HEK293 (cell line): Measurements from ENCODE around the gene PAK4.

Experiments used
- CTCF ChIA-PET: fragments of 350-600 bp; formaldehyde crosslinking; extraction: SDS; loops from one replicate; lab custom pipeline; 2021; ENCODE audit warnings: antibody characterized with exemption; lab: Yijun Ruan, JAX
- POLR2A ChIA-PET: fragments of 300-600 bp; formaldehyde crosslinking; extraction: SDS; loops from one replicate; lab custom pipeline; 2020; ENCODE audit warnings: antibody characterized with exemption, inconsistent platforms; lab: Yijun Ruan, JAX
- H3K27ac ChIP-seq: fragments of 200-500 bp; sonication (Bioruptor generic); 2 replicates; pipeline ENCODE4 v1.5.1; 2014; ENCODE audit warnings: low read depth, low read length, control low read depth, inconsistent platforms; ENCODE audit errors: extremely low read depth
- H3K36me3 ChIP-seq, 2 experiments: fragments of 200-500 bp in 1 of 2; sonication (Bioruptor generic) in 1 of 2; 1 replicate in 1 of 2; 2 replicates in 1 of 2; pipeline ENCODE4 v1.5.1; 2014 to 2017; ENCODE audit warnings: inconsistent platforms in 2 of 2, low read length in 2 of 2; ENCODE audit not compliant: control insufficient read depth in 2 of 2, insufficient read depth in 1 of 2
- H3K4me1 ChIP-seq: fragments of 200-500 bp; sonication (Bioruptor generic); 2 replicates; pipeline ENCODE4 v1.5.1; 2014; ENCODE audit warnings: mild to moderate bottlenecking, low read length, inconsistent platforms; ENCODE audit not compliant: control insufficient read depth, insufficient read depth
- H3K4me3 ChIP-seq: 2 replicates; pipeline ENCODE4 v1.5.1; 2011; ENCODE audit warnings: low read depth, mild to moderate bottlenecking, control low read depth, low read length, moderate library complexity
- H3K9me3 ChIP-seq: fragments of 200-500 bp; sonication (Bioruptor generic); 2 replicates; pipeline ENCODE4 v1.5.1; 2014; ENCODE audit warnings: low read depth, low read length, inconsistent platforms; ENCODE audit not compliant: control insufficient read depth, insufficient read depth
- BCL11A ChIP-seq: fragments of 450-650 bp; formaldehyde crosslinking; IDR thresholded peaks from 2 replicates; pipeline ENCODE4 v1.5.1; 2016; ENCODE audit warnings: low read depth, missing biosample characterization, missing genetic modification characterization
- EGR2 ChIP-seq: fragments of 450-650 bp; formaldehyde crosslinking; IDR thresholded peaks from 2 replicates; pipeline ENCODE4 v1.5.1; 2016; ENCODE audit warnings: low read depth, missing biosample characterization, missing genetic modification characterization
- GLI4 ChIP-seq: fragments of 450-650 bp; formaldehyde crosslinking; IDR thresholded peaks from 2 replicates; pipeline ENCODE4 v1.5.1; 2016; ENCODE audit warnings: missing biosample characterization, missing genetic modification characterization
- GLIS1 ChIP-seq: fragments of 450-650 bp; formaldehyde crosslinking; IDR thresholded peaks from 2 replicates; pipeline ENCODE4 v1.5.1; 2016; ENCODE audit warnings: missing biosample characterization, missing genetic modification characterization
- HIC1 ChIP-seq: fragments of 450-650 bp; formaldehyde crosslinking; IDR thresholded peaks from 2 replicates; pipeline ENCODE4 v1.5.1; 2016; ENCODE audit warnings: missing biosample characterization, missing genetic modification characterization
- HOXC10 ChIP-seq: sonication (generic); formaldehyde crosslinking; IDR thresholded peaks from 2 replicates; pipeline ENCODE4 v1.8.1; 2023; ENCODE audit warnings: mild to moderate bottlenecking, missing genetic modification reagents
- MZF1 ChIP-seq: fragments of 450-650 bp; formaldehyde crosslinking; IDR thresholded peaks from 2 replicates; pipeline ENCODE4 v1.5.1; 2017; ENCODE audit warnings: missing biosample characterization, missing genetic modification characterization, borderline replicate concordance
- SCRT1 ChIP-seq: fragments of 450-650 bp; formaldehyde crosslinking; IDR thresholded peaks from 2 replicates; pipeline ENCODE4 v1.5.1; 2016; ENCODE audit warnings: missing biosample characterization, missing genetic modification characterization, borderline replicate concordance
- SCRT2 ChIP-seq: fragments of 450-650 bp; formaldehyde crosslinking; IDR thresholded peaks from 2 replicates; pipeline ENCODE4 v1.5.1; 2016; ENCODE audit warnings: missing biosample characterization, missing genetic modification characterization
- ZBTB48 ChIP-seq: fragments of 450-650 bp; formaldehyde crosslinking; IDR thresholded peaks from 2 replicates; pipeline ENCODE4 v1.5.1; 2016; ENCODE audit warnings: missing biosample characterization, missing genetic modification characterization
- ZEB2 ChIP-seq: fragments of 450-650 bp; formaldehyde crosslinking; IDR thresholded peaks from 2 replicates; pipeline ENCODE4 v1.5.1; 2016; ENCODE audit warnings: missing biosample characterization, missing genetic modification characterization
- ZFHX2 ChIP-seq: fragments of 450-650 bp; formaldehyde crosslinking; conservative IDR thresholded peaks from 2 replicates; pipeline ENCODE4 v1.5.1; 2016; ENCODE audit warnings: missing biosample characterization, missing genetic modification characterization
- ZNF10 ChIP-seq: fragments of 450-650 bp; formaldehyde crosslinking; IDR thresholded peaks from 2 replicates; pipeline ENCODE4 v1.5.1; 2017; ENCODE audit warnings: missing biosample characterization, missing genetic modification characterization
- ZNF140 ChIP-seq: fragments of 450-650 bp; formaldehyde crosslinking; IDR thresholded peaks from 2 replicates; pipeline ENCODE4 v1.5.1; 2016; ENCODE audit warnings: missing biosample characterization, missing genetic modification characterization
- ZNF155 ChIP-seq: fragments of 450-650 bp; formaldehyde crosslinking; IDR thresholded peaks from 2 replicates; pipeline ENCODE4 v1.5.1; 2016; ENCODE audit warnings: missing biosample characterization, missing genetic modification characterization
- ZNF184 ChIP-seq: fragments of 450-650 bp; IDR thresholded peaks from 2 replicates; pipeline ENCODE4 v1.5.1; 2018; ENCODE audit warnings: missing biosample characterization, mild to moderate bottlenecking, missing genetic modification characterization
- ZNF248 ChIP-seq: fragments of 450-650 bp; formaldehyde crosslinking; IDR thresholded peaks from 2 replicates; pipeline ENCODE4 v1.5.1; 2017; ENCODE audit warnings: missing biosample characterization, missing genetic modification characterization
- ZNF335 ChIP-seq: fragments of 450-650 bp; formaldehyde crosslinking; conservative IDR thresholded peaks from 2 replicates; pipeline ENCODE4 v1.5.1; 2016; ENCODE audit warnings: missing biosample characterization, missing genetic modification characterization
- ZNF433 ChIP-seq: fragments of 450-650 bp; formaldehyde crosslinking; IDR thresholded peaks from 2 replicates; pipeline ENCODE4 v1.5.1; 2016; ENCODE audit warnings: missing biosample characterization, missing genetic modification characterization, low read depth
- ZNF48 ChIP-seq: fragments of 450-650 bp; formaldehyde crosslinking; IDR thresholded peaks from 2 replicates; pipeline ENCODE4 v1.5.1; 2016; ENCODE audit warnings: missing biosample characterization, missing genetic modification characterization
- ZNF560 ChIP-seq: fragments of 450-650 bp; formaldehyde crosslinking; IDR thresholded peaks from 2 replicates; pipeline ENCODE4 v1.5.1; 2017; ENCODE audit warnings: missing biosample characterization, missing genetic modification characterization, borderline replicate concordance
- ZNF571 ChIP-seq: fragments of 450-650 bp; formaldehyde crosslinking; IDR thresholded peaks from 2 replicates; pipeline ENCODE4 v1.5.0; 2017; ENCODE audit warnings: missing biosample characterization, missing genetic modification characterization
- ZNF610 ChIP-seq: fragments of 450-650 bp; formaldehyde crosslinking; IDR thresholded peaks from 2 replicates; pipeline ENCODE4 v1.5.1; 2016; ENCODE audit warnings: missing biosample characterization, missing genetic modification characterization, borderline replicate concordance
- ZNF621 ChIP-seq: fragments of 450-650 bp; formaldehyde crosslinking; IDR thresholded peaks from 2 replicates; pipeline ENCODE4 v1.5.1; 2017; ENCODE audit warnings: missing biosample characterization, missing genetic modification characterization
- ZNF623 ChIP-seq: fragments of 450-650 bp; formaldehyde crosslinking; IDR thresholded peaks from 2 replicates; pipeline ENCODE4 v1.5.1; 2016; ENCODE audit warnings: missing biosample characterization, missing genetic modification characterization
- ZNF664 ChIP-seq: fragments of 450-650 bp; formaldehyde crosslinking; IDR thresholded peaks from 2 replicates; pipeline ENCODE4 v1.5.1; 2016; ENCODE audit warnings: missing biosample characterization, missing genetic modification characterization
- ZNF670 ChIP-seq: fragments of 450-650 bp; formaldehyde crosslinking; IDR thresholded peaks from 2 replicates; pipeline ENCODE4 v1.5.1; 2016; ENCODE audit warnings: missing biosample characterization, missing genetic modification characterization, low read depth
- ZNF777 ChIP-seq: fragments of 450-650 bp; formaldehyde crosslinking; IDR thresholded peaks from 2 replicates; pipeline ENCODE4 v1.5.1; 2017; ENCODE audit warnings: missing biosample characterization, missing genetic modification characterization, borderline replicate concordance
- ZNF785 ChIP-seq: fragments of 450-650 bp; formaldehyde crosslinking; IDR thresholded peaks from 2 replicates; pipeline ENCODE4 v1.5.1; 2016; ENCODE audit warnings: missing biosample characterization, missing genetic modification characterization
- ZNF791 ChIP-seq: fragments of 450-650 bp; formaldehyde crosslinking; IDR thresholded peaks from 2 replicates; pipeline ENCODE4 v1.5.1; 2016; ENCODE audit warnings: missing biosample characterization, missing genetic modification characterization
- ZNF837 ChIP-seq: fragments of 450-650 bp; formaldehyde crosslinking; IDR thresholded peaks from 2 replicates; pipeline ENCODE4 v1.5.1; 2016; ENCODE audit warnings: missing biosample characterization, missing genetic modification characterization
- TF ChIP-seq, protein P1 (sequence below): fragments of 450-650 bp; formaldehyde crosslinking; IDR thresholded peaks from 2 replicates; pipeline ENCODE4 v1.5.1; 2016; ENCODE audit warnings: missing biosample characterization, missing genetic modification characterization
- TF ChIP-seq, protein P2 (sequence below): fragments of 450-650 bp; formaldehyde crosslinking; IDR thresholded peaks from 2 replicates; pipeline ENCODE4 v1.5.1; 2017; ENCODE audit warnings: missing biosample characterization, mild to moderate bottlenecking, missing genetic modification characterization, moderate library complexity

Gene PAK4

DNA sequence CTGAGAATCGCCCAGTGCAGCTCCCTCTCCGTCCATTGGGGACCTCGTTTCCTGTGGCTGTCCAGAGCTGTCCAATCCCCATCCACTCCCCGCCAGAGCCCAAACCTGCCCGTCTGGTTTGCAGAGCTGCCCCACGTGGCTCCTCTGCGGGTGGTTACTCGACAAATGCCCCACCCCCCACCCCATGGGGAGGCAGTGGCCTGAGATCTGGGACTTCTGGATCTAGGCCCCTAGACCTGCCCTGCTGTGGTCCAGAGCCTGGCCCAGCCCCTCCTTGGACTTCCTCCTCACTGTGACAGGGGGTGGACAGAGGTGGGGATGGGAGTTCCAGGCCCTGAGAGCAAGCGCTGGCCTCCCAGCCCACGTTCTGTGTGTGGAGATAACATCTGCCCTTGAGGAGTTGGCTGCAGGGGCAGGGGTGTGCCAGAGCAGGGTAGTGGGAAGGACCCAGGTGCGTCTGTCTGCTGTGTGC is 29.1 kb downstream of the PAK4 start (continued):
- TF ChIP-seq HOXC10 (CRISPR knock-in tag), result no peak
- no peak for TF ChIP-seq GLI4 (tag by site-specific recombination)
- TF ChIP-seq ZNF791 (tag by site-specific recombination), result no peak
- no peak for TF ChIP-seq ZNF433 (tag by site-specific recombination)
- TF ChIP-seq, protein P1, sequence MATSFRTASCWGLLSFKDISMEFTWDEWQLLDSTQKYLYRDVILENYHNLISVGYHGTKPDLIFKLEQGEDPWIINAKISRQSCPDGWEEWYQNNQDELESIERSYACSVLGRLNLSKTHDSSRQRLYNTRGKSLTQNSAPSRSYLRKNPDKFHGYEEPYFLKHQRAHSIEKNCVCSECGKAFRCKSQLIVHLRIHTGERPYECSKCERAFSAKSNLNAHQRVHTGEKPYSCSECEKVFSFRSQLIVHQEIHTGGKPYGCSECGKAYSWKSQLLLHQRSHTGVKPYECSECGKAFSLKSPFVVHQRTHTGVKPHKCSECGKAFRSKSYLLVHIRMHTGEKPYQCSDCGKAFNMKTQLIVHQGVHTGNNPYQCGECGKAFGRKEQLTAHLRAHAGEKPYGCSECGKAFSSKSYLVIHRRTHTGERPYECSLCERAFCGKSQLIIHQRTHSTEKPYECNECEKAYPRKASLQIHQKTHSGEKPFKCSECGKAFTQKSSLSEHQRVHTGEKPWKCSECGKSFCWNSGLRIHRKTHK, result no peak
- TF ChIP-seq GLIS1, result peak; percentile 92
- peak; percentile 97 for TF ChIP-seq EGR2 (tag by site-specific recombination)

- 0 out of 2 replicates have a peak overlapping the region, but pooled peaks have one; percentile 16 for H3K27ac ChIP-seq
- CTCF ChIA-PET, result interaction anchor here (0.6 to 2.1 kb wide), 8 partner anchors 15 to 377 kb away, joined by 3 to 6 read pairs (median 4); partner anchors contain the start of gene EID2B
- no peaks in the 10 kb centered on the region for H3K9me3 ChIP-seq
- POLR2A ChIA-PET, result interaction anchor here (1.2 kb wide), 1 partner anchor 33 kb away, joined by 4 read pairs; no protein-coding TSS in a partner anchor
- H3K4me1 ChIP-seq, result peaks cover 20% of the 10 kb centered on the region
- no peak overlapping the region for H3K4me3 ChIP-seq
- peaks cover 3 to 6% of the 10 kb centered on the region in 2 experiments; a peak in 2 of 3 replicates for H3K36me3 ChIP-seq
- TF ChIP-seq ZNF670 (no peak), ZNF571 (tag by site-specific recombination) (no peak), ZNF664 (no peak), ZFHX2 (tag by site-specific recombination) (peak; percentile 88), ZBTB48 (no peak), ZNF837 (no peak), SCRT2 (tag by site-specific recombination) (peak; percentile 83), ZNF777 (no peak), SCRT1 (tag by site-specific recombination) (peak; percentile 71; the same call in 1 of the 2 replicates), ZNF785 (tag by site-specific recombination) (no peak), ZNF335 (tag by site-specific recombination) (peak; percentile 42; the same call in 1 of the 2 replicates), ZEB2 (tag by site-specific recombination) (no peak), MZF1 (tag by site-specific recombination) (no peak), ZNF610 (tag by site-specific recombination) (no peak), ZNF248 (tag by site-specific recombination) (no peak), ZNF621 (no peak), ZNF184 (tag by site-specific recombination) (no peak), ZNF140 (tag by site-specific recombination) (no peak), ZNF560 (tag by site-specific recombination) (no peak), ZNF48 (tag by site-specific recombination) (no peak), HIC1 (tag by site-specific recombination) (peak; percentile 17; the same call in 1 of the 2 replicates), ZNF155 (tag by site-specific recombination) (no peak), ZNF10 (no peak), BCL11A (tag by site-specific recombination) (no peak), ZNF623 (no peak), EGR2 (tag by site-specific recombination) (peak; percentile 93)
- TF ChIP-seq, protein P2, sequence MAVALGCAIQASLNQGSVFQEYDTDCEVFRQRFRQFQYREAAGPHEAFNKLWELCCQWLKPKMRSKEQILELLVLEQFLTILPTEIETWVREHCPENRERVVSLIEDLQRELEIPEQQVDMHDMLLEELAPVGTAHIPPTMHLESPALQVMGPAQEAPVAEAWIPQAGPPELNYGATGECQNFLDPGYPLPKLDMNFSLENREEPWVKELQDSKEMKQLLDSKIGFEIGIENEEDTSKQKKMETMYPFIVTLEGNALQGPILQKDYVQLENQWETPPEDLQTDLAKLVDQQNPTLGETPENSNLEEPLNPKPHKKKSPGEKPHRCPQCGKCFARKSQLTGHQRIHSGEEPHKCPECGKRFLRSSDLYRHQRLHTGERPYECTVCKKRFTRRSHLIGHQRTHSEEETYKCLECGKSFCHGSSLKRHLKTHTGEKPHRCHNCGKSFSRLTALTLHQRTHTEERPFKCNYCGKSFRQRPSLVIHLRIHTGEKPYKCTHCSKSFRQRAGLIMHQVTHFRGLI, result no peak
Observed at GRCh38 chr19:39155114-39155700, 29.6 kb downstream of the PAK4 start.
